ENCODE measurements around the gene NOS3. TPM values are rescaled to one million over a fixed set of nuclear protein-coding genes. Genes with fewer than 3 reads are reported as not detected.

The NOS3 gene
- polyA plus RNA-seq, 3 donors = 0.26 to 0.72 (median 0.39) TPM

DNA sequence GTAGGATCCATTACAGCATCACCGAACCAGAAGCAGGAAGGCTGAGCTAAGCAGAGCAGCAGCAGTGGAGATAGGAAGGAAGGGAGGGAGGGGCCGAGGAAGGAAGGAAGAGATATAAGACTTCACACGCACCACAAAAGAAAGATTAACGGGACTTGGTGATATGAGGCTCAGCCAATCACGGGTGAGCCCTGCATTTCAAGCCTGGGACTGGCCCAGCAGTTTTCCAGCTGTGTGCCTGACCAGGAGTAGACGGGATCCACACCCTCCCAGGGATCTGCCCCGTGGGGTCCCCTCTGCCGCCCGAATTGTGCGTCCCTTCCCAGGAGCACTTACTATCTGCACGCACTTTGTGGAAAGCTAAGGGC is 17.3 kb downstream of the NOS3 start:
- Mint-ChIP-seq H3K4me3 (peak overlapping the region; percentile 50 to 52), H3K36me3 (peaks cover 0 to 3% of the 10 kb centered on the region in 2 donors), H3K27me3 (ENCODE audit: low read depth in 3 of 3) (peaks cover 38 to 70% (median 44%) of the 10 kb centered on the region in 3 donors), H3K27ac (peak overlapping the region in 1 of 7 donors; percentile 71), H3K9me3 (peaks cover 0 to 5% (median 0%) of the 10 kb centered on the region in 7 donors), H3K4me1 (peaks cover 32% of the 10 kb centered on the region)
- Histone ChIP-seq H3K79me2 (ENCODE audit: insufficient read depth, low read length) (no peaks in the 10 kb centered on the region), H3K9ac (ENCODE audit: insufficient read depth, low read length, poor library complexity, severe bottlenecking) (no peak overlapping the region), H3K27ac (ENCODE audit: low read depth in 1 of 2, low read length in 2 of 2) (no peak overlapping the region), H3K36me3 (replicated peaks in 1 of 2; ENCODE audit: control insufficient read depth in 1 of 2, insufficient read depth in 2 of 2, low read length in 2 of 2) (no peaks in the 10 kb centered on the region), H3K4me2 (replicated peaks; ENCODE audit: extremely low read depth, low read length, poor library complexity, severe bottlenecking) (peak overlapping the region; percentile 40), H3K27me3 (ENCODE audit: control insufficient read depth in 2 of 2, insufficient read depth in 2 of 2, low read length in 2 of 2) (peaks cover 2 to 36% of the 10 kb centered on the region in 2 donors), H3K4me1 (ENCODE audit: control insufficient read depth in 1 of 2, insufficient read depth in 2 of 2, low read length in 2 of 2) (peaks cover 20 to 33% of the 10 kb centered on the region in 2 donors), H3K4me3 (replicated peaks in 1 of 3; ENCODE audit: low read depth in 2 of 3, low read length in 3 of 3) (no peak overlapping the region), H4K20me1 (ENCODE audit: insufficient read depth, low read length) (no peaks in the 10 kb centered on the region), H2AFZ (ENCODE audit: insufficient read depth, low read depth, low read length, poor library complexity, severe bottlenecking) (peak overlapping the region; percentile 17), H3K9me3 (replicated peaks in 1 of 2; ENCODE audit: control insufficient read depth in 1 of 2, insufficient read depth in 1 of 2, low read length in 2 of 2) (peaks cover 0 to 4% of the 10 kb centered on the region in 2 donors)
- intact Hi-C loops (cut with micrococcal nuclease) = no loop called here
- TF ChIP-seq, protein P1, sequence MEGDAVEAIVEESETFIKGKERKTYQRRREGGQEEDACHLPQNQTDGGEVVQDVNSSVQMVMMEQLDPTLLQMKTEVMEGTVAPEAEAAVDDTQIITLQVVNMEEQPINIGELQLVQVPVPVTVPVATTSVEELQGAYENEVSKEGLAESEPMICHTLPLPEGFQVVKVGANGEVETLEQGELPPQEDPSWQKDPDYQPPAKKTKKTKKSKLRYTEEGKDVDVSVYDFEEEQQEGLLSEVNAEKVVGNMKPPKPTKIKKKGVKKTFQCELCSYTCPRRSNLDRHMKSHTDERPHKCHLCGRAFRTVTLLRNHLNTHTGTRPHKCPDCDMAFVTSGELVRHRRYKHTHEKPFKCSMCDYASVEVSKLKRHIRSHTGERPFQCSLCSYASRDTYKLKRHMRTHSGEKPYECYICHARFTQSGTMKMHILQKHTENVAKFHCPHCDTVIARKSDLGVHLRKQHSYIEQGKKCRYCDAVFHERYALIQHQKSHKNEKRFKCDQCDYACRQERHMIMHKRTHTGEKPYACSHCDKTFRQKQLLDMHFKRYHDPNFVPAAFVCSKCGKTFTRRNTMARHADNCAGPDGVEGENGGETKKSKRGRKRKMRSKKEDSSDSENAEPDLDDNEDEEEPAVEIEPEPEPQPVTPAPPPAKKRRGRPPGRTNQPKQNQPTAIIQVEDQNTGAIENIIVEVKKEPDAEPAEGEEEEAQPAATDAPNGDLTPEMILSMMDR (IDR thresholded peaks at IDR 0.05) = no peak
- WGBS (ENCODE audit: insufficient coverage) = 21% methylated on average over 3 of the region's 11 CpGs
- DNase-seq = no peak

DNA sequence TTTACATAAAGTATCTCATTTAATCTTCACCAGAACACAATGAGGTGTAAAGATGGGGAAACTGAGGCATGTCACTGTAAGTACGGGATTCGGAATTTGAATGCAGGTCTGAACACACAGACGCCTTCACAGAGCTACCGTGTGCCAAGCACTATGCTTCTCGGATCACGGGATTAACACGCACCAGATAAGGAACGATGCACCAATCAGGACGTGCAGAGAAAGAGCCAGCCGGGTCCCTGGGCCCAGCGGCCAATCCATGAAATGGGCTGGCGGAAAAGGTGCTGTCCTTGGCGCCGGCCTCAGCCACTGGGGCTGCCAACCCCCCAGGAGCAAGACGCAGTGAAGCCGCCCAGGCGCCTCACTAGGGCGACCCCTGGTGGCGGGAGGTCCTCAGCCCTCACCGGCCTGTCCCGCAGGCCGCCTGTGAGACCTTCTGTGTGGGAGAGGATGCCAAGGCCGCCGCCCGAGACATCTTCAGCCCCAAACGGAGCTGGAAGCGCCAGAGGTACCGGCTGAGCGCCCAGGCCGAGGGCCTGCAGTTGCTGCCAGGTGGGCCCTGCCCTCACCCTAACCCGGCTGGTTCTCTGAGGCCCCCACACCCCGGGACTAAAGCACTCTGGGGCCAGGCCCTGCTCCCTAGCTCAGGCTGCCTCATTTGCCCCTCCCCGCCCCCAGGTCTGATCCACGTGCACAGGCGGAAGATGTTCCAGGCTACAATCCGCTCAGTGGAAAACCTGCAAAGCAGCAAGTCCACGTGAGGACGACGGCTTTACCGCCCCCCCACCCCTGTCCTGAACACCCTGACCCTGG is 17.9 kb downstream of the NOS3 start:
- peak; percentile 33 to 51 (median 41) for DNase-seq
- intact Hi-C loops (cut with micrococcal nuclease) = no loop called here
- Mint-ChIP-seq H3K4me3 (peak overlapping the region; percentile 50 to 52), H3K27me3 (ENCODE audit: low read depth in 3 of 3) (peaks cover 40 to 70% (median 44%) of the 10 kb centered on the region in 3 donors), H3K4me1 (peaks cover 35% of the 10 kb centered on the region), H3K36me3 (peaks cover 0 to 3% of the 10 kb centered on the region in 2 donors), H3K27ac (no peak overlapping the region), H3K9me3 (peaks cover 0 to 5% (median 0%) of the 10 kb centered on the region in 7 donors)
- no peaks in the 10 kb centered on the region for H4K20me1 ChIP-seq (ENCODE audit: insufficient read depth, low read length)
- no peaks in the 10 kb centered on the region for H3K79me2 ChIP-seq (ENCODE audit: insufficient read depth, low read length)
- peaks cover 2 to 39% of the 10 kb centered on the region in 2 donors for H3K27me3 ChIP-seq (ENCODE audit: control insufficient read depth in 2 of 2, insufficient read depth in 2 of 2, low read length in 2 of 2)
- H3K9me3 ChIP-seq (replicated peaks in 1 of 2; ENCODE audit: control insufficient read depth in 1 of 2, insufficient read depth in 1 of 2, low read length in 2 of 2) = peaks cover 0 to 4% of the 10 kb centered on the region in 2 donors
- H3K4me2 ChIP-seq (replicated peaks; ENCODE audit: extremely low read depth, low read length, poor library complexity, severe bottlenecking) = peak overlapping the region; percentile 40
- no peak overlapping the region for H3K4me3 ChIP-seq (replicated peaks in 1 of 3; ENCODE audit: low read depth in 2 of 3, low read length in 3 of 3)
- TF ChIP-seq, protein P1 (IDR thresholded peaks at IDR 0.05) = peak; percentile 88
- no peaks in the 10 kb centered on the region for H3K36me3 ChIP-seq (replicated peaks in 1 of 2; ENCODE audit: control insufficient read depth in 1 of 2, insufficient read depth in 2 of 2, low read length in 2 of 2)
- H2AFZ ChIP-seq (ENCODE audit: insufficient read depth, low read depth, low read length, poor library complexity, severe bottlenecking) = peak overlapping the region; percentile 17
- WGBS (ENCODE audit: insufficient coverage) = 66% methylated on average over 36 of the region's 40 CpGs
- H3K27ac ChIP-seq (ENCODE audit: low read depth in 1 of 2, low read length in 2 of 2) = no peak overlapping the region
- no peak overlapping the region for H3K9ac ChIP-seq (ENCODE audit: insufficient read depth, low read length, poor library complexity, severe bottlenecking)
- peaks cover 24 to 39% of the 10 kb centered on the region in 2 donors for H3K4me1 ChIP-seq (ENCODE audit: control insufficient read depth in 1 of 2, insufficient read depth in 2 of 2, low read length in 2 of 2)

Measured in CD14-positive monocyte (primary cell).